Kidney (tissue), 14 donors: ENCODE measurements around the gene VCL. TPM values are rescaled to one million over a fixed set of nuclear protein-coding genes. Genes with fewer than 3 reads are reported as not detected.

Experiments
- DNase-seq, 5 donors: peaks; one replicate each; pipeline ENCODE4 v3.0.0-alpha.2; 2013 to 2020
- FAIRE-seq: peaks from 2 replicates; lab custom pipeline; 2012; peaks lifted over from hg19 to GRCh38; lab: Jason Lieb, UNC
- H3K27ac ChIP-seq, 2 donors: one replicate each; pipeline ENCODE4 v1.7.0; 2013; ENCODE audit warnings: low read depth in 2 of 2, low read length in 2 of 2, inconsistent platforms in 1 of 2
- H3K27me3 ChIP-seq: one replicate; pipeline ENCODE4 v1.7.1; 2013; ENCODE audit warnings: low read length, inconsistent platforms; ENCODE audit not compliant: control insufficient read depth, insufficient read depth
- H3K36me3 ChIP-seq, 3 donors: one replicate each; pipeline versions ENCODE4 v1.7.0 to v1.7.1; 2013; ENCODE audit warnings: low read length in 3 of 3, control low read depth in 1 of 3, inconsistent platforms in 1 of 3; ENCODE audit not compliant: insufficient read depth in 3 of 3, control insufficient read depth in 2 of 3
- H3K4me1 ChIP-seq, 3 donors: one replicate each; pipeline versions ENCODE4 v1.7.0 to v1.7.1; 2013; ENCODE audit warnings: low read length in 3 of 3, inconsistent platforms in 1 of 3, low read depth in 1 of 3; ENCODE audit not compliant: control insufficient read depth in 2 of 3, insufficient read depth in 2 of 3
- H3K4me3 ChIP-seq, 3 donors: one replicate each; pipeline versions ENCODE4 v1.7.0 to v1.8.1; 2013; ENCODE audit warnings: low read length in 3 of 3, control low read depth in 1 of 3, inconsistent platforms in 1 of 3
- H3K9ac ChIP-seq, 3 donors: one replicate each; pipeline versions ENCODE4 v1.7.0 to v1.7.1; 2013; ENCODE audit warnings: low read length in 3 of 3, control low read depth in 1 of 3, inconsistent platforms in 1 of 3
- H3K9me3 ChIP-seq, 3 donors: one replicate each; pipeline versions ENCODE4 v1.7.0 to v1.7.1; 2013; ENCODE audit warnings: low read length in 3 of 3, control low read depth in 1 of 3, inconsistent platforms in 1 of 3; ENCODE audit not compliant: control insufficient read depth in 2 of 3, insufficient read depth in 1 of 3
- CTCF ChIP-seq: IDR thresholded peaks from 3 replicates; pipeline ENCODE4 v1.5.1; 2012; ENCODE audit warnings: mild to moderate bottlenecking, moderate library complexity, borderline replicate concordance; ENCODE audit not compliant: insufficient read depth; ENCODE audit errors: extremely low read depth
- intact Hi-C: fragments of 100-400 bp; cut with DNase I; formaldehyde crosslinking; loops from one replicate; pipeline ENCODE4 v1.11.1; 2022
- polyA plus RNA-seq: library from polyadenylated mRNA; stranded (reverse); fragments of 350-450 nt; fragmentation: Illumina TruSeq; extraction: RNeasy Lipid Tissue Mini Kit (QIAGEN cat#74804); gene quantifications from one replicate; pipeline ENCODE4 v1.2.3, GENCODE V29; 2014; ENCODE audit warnings: low read depth, low replicate concordance; ENCODE audit not compliant: insufficient read depth
- total RNA-seq: library from RNA; stranded (reverse); fragmentation: NEBNext Ultra II Directional; extraction: Animal tissue kit (Norgen Biotek cat#: 25700); gene quantifications from one replicate; pipeline ENCODE4 v1.2.1, GENCODE V29; 2021
- donor health status: control.
- donor health status: control.
- donor health status: control.
- donor health status: control.
- donor health status: control.
- donor health status: DM: yes; HTN: yes; CAD: no.
- donor health status: Normal renal cell carcinoma (clear cell type).

The VCL gene
- total and polyA plus RNA-seq, 2 donors from 2014 or later: 23.8 to 167 TPM

GRCh38 chr10:74006269-74006668 is 8.4 kb downstream of the VCL start:
- H3K36me3 ChIP-seq: no peaks in the 10 kb centered on the region
- TF ChIP-seq CTCF: no peak
- FAIRE-seq (no peak), DNase-seq (no peak)
- no peaks in the 10 kb centered on the region for H3K9me3 ChIP-seq
- peaks cover 0 to 2% (median 0%) of the 10 kb centered on the region in 3 donors for H3K4me1 ChIP-seq
- no peaks in the 10 kb centered on the region for H3K27me3 ChIP-seq
- H3K9ac ChIP-seq: no peak overlapping the region
- intact Hi-C loops: no loop called here
- no peak overlapping the region for H3K27ac ChIP-seq
- no peak overlapping the region for H3K4me3 ChIP-seq

GRCh38 chr10:74008212-74008731 is 10.4 kb downstream of the VCL start:
- no peak overlapping the region for H3K4me3 ChIP-seq
- H3K27ac ChIP-seq: no peak overlapping the region
- no peaks in the 10 kb centered on the region for H3K27me3 ChIP-seq
- DNase-seq (no peak), FAIRE-seq (no peak)
- no peaks in the 10 kb centered on the region for H3K9me3 ChIP-seq
- no peak overlapping the region for H3K9ac ChIP-seq
- H3K36me3 ChIP-seq: no peaks in the 10 kb centered on the region
- H3K4me1 ChIP-seq: peaks cover 0 to 15% (median 6%) of the 10 kb centered on the region in 3 donors
- intact Hi-C loops: no loop called here
- no peak for TF ChIP-seq CTCF

- Histone ChIP-seq H3K36me3 (no peaks in the 10 kb centered on the region), H3K4me1 (peaks cover 0 to 16% (median 6%) of the 10 kb centered on the region in 3 donors), H3K9ac (no peak overlapping the region), H3K27me3 (no peaks in the 10 kb centered on the region), H3K27ac (no peak overlapping the region), H3K4me3 (no peak overlapping the region), H3K9me3 (no peaks in the 10 kb centered on the region)
- TF ChIP-seq CTCF: no peak
- no peak for DNase-seq
- no peak for FAIRE-seq
- intact Hi-C loops: no loop called here
Measured at GRCh38 chr10:74011017-74011416, 13.1 kb downstream of the VCL start.

- FAIRE-seq (no peak), DNase-seq (peak in 2 of 5 donors; percentile 76 to 81)
- Histone ChIP-seq H3K9ac (no peak overlapping the region), H3K36me3 (no peaks in the 10 kb centered on the region), H3K4me3 (no peak overlapping the region), H3K4me1 (peaks cover 0 to 16% (median 6%) of the 10 kb centered on the region in 3 donors), H3K27me3 (no peaks in the 10 kb centered on the region), H3K27ac (no peak overlapping the region), H3K9me3 (no peaks in the 10 kb centered on the region)
- no peak for TF ChIP-seq CTCF
- intact Hi-C loops: no loop called here
Measured at GRCh38 chr10:74011770-74012169, 13.9 kb downstream of the VCL start.
